Peyer's patch (tissue), 4 donors: ENCODE measurements around the gene AGPAT2. TPM values are rescaled to one million over a fixed set of nuclear protein-coding genes. Genes with fewer than 3 reads are reported as not detected.

Experiments used
- DNase-seq, 3 donors: peaks; one replicate each; pipeline ENCODE4 v3.0.0-alpha.2; 2017 to 2019
- H3K27ac ChIP-seq, 4 donors: fragments of 200-600 bp; sonication (generic); one replicate each; pipeline ENCODE4 v1.5.1; 2016 to 2019
- H3K27me3 ChIP-seq, 2 donors: fragments of 200-600 bp; sonication (generic); one replicate each; pipeline ENCODE4 v1.5.1; 2019
- H3K36me3 ChIP-seq, 3 donors: fragments of 200-600 bp; sonication (generic); one replicate each; pipeline ENCODE4 v1.5.1; 2016 to 2019
- H3K4me1 ChIP-seq, 4 donors: fragments of 200-600 bp; sonication (generic); one replicate each; pipeline ENCODE4 v1.5.1; 2016 to 2019
- H3K4me3 ChIP-seq, 4 donors: fragments of 200-600 bp; sonication (generic); 1 replicate in 3 of 4; 2 replicates in 1 of 4; pipeline ENCODE4 v1.5.1; 2016 to 2019; ENCODE audit warnings: mild to moderate bottlenecking in 1 of 4
- H3K9me3 ChIP-seq, 4 donors: fragments of 200-600 bp; sonication (generic); one replicate each; pipeline ENCODE4 v1.5.1; 2016 to 2019; ENCODE audit warnings: mild to moderate bottlenecking in 1 of 4
- POLR2A ChIP-seq, 2 donors: fragments of 450-650 bp; IDR thresholded peaks; one replicate each; pipeline ENCODE4 v1.5.1; 2017; ENCODE audit warnings: antibody characterized with exemption in 2 of 2, mild to moderate bottlenecking in 2 of 2, moderate library complexity in 2 of 2
- total RNA-seq, 4 donors: library from RNA; depleted of rRNA; stranded (reverse); fragments of >200 nt; gene quantifications; one replicate each; pipeline ENCODE4 v1.1.0, GENCODE V29; 2016
- TF ChIP-seq, protein P1 (sequence below), 6 experiments: fragments of 450-650 bp in 4 of 6; fragments of 200-600 bp in 2 of 6; sonication (generic) in 1 of 6; IDR thresholded peaks; one replicate each; pipeline ENCODE4 v1.5.1; 2017 to 2019; ENCODE audit warnings: antibody characterized with exemption in 6 of 6, mild to moderate bottlenecking in 3 of 6, moderate library complexity in 1 of 6

Gene AGPAT2
- total RNA-seq, 4 donors from 2014 or later: 97.4 to 802 (median 479) TPM

- DNase-seq: peak; percentile 51 to 91 (median 88)
- H3K4me3 ChIP-seq: peak overlapping the region; percentile 70 to 99 (median 91)
- H3K4me1 ChIP-seq: peaks cover 3 to 72% (median 11%) of the 10 kb centered on the region in 4 donors
Observed at GRCh38 chr9:136687721-136688223, 515 bp upstream of the AGPAT2 start.

GRCh38 chr9:136686534-136686793, 793 bp downstream of the AGPAT2 start:
- no peak for DNase-seq
- peaks cover 0 to 4% (median 0%) of the 10 kb centered on the region in 3 donors for H3K36me3 ChIP-seq
- H3K27me3 ChIP-seq: no peaks in the 10 kb centered on the region
- no peaks in the 10 kb centered on the region for H3K9me3 ChIP-seq
- TF ChIP-seq POLR2A (IDR thresholded peaks at IDR 0.05): no peak
- peaks cover 0 to 69% (median 11%) of the 10 kb centered on the region in 4 donors for H3K4me1 ChIP-seq
- peak overlapping the region; percentile 70 to 99 (median 91) for H3K4me3 ChIP-seq
- peak overlapping the region; percentile 85 to 98 (median 94) for H3K27ac ChIP-seq

More at GRCh38 chr9:136687721-136688223, 515 bp upstream of the AGPAT2 start:
- no peaks in the 10 kb centered on the region for H3K27me3 ChIP-seq
- H3K36me3 ChIP-seq: peaks cover 0 to 4% (median 0%) of the 10 kb centered on the region in 3 donors
- peak overlapping the region; percentile 85 to 98 (median 94) for H3K27ac ChIP-seq
- TF ChIP-seq, protein P1, sequence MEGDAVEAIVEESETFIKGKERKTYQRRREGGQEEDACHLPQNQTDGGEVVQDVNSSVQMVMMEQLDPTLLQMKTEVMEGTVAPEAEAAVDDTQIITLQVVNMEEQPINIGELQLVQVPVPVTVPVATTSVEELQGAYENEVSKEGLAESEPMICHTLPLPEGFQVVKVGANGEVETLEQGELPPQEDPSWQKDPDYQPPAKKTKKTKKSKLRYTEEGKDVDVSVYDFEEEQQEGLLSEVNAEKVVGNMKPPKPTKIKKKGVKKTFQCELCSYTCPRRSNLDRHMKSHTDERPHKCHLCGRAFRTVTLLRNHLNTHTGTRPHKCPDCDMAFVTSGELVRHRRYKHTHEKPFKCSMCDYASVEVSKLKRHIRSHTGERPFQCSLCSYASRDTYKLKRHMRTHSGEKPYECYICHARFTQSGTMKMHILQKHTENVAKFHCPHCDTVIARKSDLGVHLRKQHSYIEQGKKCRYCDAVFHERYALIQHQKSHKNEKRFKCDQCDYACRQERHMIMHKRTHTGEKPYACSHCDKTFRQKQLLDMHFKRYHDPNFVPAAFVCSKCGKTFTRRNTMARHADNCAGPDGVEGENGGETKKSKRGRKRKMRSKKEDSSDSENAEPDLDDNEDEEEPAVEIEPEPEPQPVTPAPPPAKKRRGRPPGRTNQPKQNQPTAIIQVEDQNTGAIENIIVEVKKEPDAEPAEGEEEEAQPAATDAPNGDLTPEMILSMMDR (IDR thresholded peaks at IDR 0.05): no peak
- TF ChIP-seq POLR2A (IDR thresholded peaks at IDR 0.05): peak in 1 of 2 donors; percentile 34
- no peaks in the 10 kb centered on the region for H3K9me3 ChIP-seq

DNA sequence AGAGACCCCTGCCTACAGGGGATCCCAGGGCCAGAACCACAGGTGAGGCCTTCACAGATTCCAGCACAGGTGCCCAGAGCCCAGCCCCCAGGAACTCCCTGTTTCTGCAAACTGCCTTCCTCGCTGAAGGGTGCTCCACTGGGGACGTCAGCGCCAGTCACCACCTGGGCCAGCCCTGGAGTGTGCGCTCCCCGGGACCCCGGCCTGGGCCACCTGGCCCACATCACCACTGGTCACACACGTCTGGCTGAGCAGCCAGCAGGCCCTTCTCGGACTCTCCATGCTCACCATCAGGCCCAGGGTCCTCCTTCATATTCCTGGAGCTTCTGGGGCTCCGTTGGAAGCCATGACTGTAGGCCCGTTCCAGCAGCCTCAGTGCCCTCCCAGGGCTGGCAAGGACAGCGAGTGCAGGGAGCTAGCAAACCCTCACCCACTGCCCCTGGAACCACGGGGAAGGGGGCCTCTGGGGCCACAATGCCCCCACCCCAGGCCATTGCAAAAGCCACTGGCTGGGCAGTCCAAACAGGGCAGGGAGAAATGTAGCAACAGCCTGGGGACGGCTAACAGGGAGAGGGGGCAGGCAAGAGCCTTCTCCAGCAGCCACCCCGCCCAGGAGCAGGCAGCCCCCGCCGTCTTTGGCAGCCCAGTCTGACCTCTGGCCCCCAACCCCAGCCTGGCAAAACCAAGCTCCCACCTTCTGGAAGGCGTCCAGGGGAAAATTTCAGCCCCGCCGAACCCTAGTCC, 1.3 kb downstream of the AGPAT2 start:
- Histone ChIP-seq H3K27ac (peak overlapping the region; percentile 85 to 98 (median 94)), H3K4me1 (peaks cover 0 to 64% (median 11%) of the 10 kb centered on the region in 4 donors), H3K4me3 (peak overlapping the region; percentile 70 to 99 (median 91)), H3K27me3 (no peaks in the 10 kb centered on the region), H3K36me3 (peaks cover 0 to 4% (median 0%) of the 10 kb centered on the region in 3 donors), H3K9me3 (no peaks in the 10 kb centered on the region)
- DNase-seq: no peak
- no peak for TF ChIP-seq POLR2A (IDR thresholded peaks at IDR 0.05)
- TF ChIP-seq, protein P1 (IDR thresholded peaks at IDR 0.05): no peak

DNA sequence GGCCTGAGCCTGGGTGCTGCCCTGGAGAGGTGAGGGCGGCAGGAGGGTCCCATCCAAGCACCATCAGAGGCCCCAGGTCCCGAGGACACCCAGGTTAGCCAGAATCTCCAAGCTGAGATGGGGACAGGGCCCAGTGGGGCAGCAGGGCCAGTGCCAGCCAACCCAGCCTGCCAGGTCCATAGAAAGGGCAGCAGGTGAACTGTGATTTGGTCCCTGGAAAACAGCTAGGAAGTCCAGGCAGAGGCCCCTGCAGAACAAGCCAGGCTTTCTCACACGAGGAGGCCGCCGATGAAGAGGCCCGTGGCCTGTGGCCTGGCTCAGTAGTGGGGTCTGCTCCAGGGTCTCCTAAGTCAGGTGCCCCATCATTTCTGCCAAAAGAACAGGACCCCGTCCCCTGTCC, 2.0 kb downstream of the AGPAT2 start:
- H3K9me3 ChIP-seq: no peaks in the 10 kb centered on the region
- peaks cover 0 to 4% (median 0%) of the 10 kb centered on the region in 3 donors for H3K36me3 ChIP-seq
- H3K4me1 ChIP-seq: peaks cover 0 to 57% (median 11%) of the 10 kb centered on the region in 4 donors
- H3K4me3 ChIP-seq: peak overlapping the region in 2 of 4 donors; percentile 90 to 99
- TF ChIP-seq, protein P1 (IDR thresholded peaks at IDR 0.05): no peak
- no peak for TF ChIP-seq POLR2A (IDR thresholded peaks at IDR 0.05)
- no peak for DNase-seq
- peak overlapping the region in 1 of 4 donors; percentile 98 for H3K27ac ChIP-seq
- no peaks in the 10 kb centered on the region for H3K27me3 ChIP-seq

- Histone ChIP-seq H3K27ac (peak overlapping the region in 1 of 4 donors; percentile 98), H3K4me1 (peaks cover 0 to 59% (median 11%) of the 10 kb centered on the region in 4 donors)
- no peak for DNase-seq
Observed at GRCh38 chr9:136684799-136685198, 2.5 kb downstream of the AGPAT2 start.

More at GRCh38 chr9:136684799-136685198, 2.5 kb downstream of the AGPAT2 start:
- TF ChIP-seq, protein P1 (IDR thresholded peaks at IDR 0.05): no peak
- no peak for TF ChIP-seq POLR2A (IDR thresholded peaks at IDR 0.05)
- peaks cover 0 to 5% (median 0%) of the 10 kb centered on the region in 3 donors for H3K36me3 ChIP-seq
- no peaks in the 10 kb centered on the region for H3K27me3 ChIP-seq
- H3K4me3 ChIP-seq: peak overlapping the region in 2 of 4 donors; percentile 90 to 99
- H3K9me3 ChIP-seq: no peaks in the 10 kb centered on the region
